ENCODE data around the gene UPK1A. TPM values are rescaled to one million over a fixed set of nuclear protein-coding genes. Genes with fewer than 3 reads are reported as not detected.

Gene UPK1A
- total and polyA plus RNA-seq, 9 of the 15 experiments (the other 6 are each of a cell fraction or from before 2014, with no cell fraction given), result 0.06 to 0.13 TPM; not detected in 7

DNA sequence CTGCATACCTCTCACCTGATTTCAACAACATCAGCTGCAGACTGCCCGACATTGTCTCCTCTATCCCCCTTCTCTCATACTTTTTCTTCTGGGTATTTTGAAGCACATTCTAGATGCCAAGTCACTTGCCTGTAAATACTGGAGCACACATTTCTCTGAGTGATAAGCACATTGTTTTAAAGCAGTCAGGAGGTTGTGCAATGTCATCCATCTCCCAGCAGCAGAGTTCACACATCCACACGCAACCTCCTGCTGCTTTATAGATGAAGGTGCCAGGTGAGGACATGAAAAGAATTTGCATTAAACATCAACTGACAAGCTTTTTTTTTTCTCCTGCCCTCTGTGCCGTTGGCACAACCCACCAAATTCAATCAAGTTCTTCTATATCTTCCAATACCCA is 5.5 kb downstream of the UPK1A start (continued):
- TF ChIP-seq, protein P1, sequence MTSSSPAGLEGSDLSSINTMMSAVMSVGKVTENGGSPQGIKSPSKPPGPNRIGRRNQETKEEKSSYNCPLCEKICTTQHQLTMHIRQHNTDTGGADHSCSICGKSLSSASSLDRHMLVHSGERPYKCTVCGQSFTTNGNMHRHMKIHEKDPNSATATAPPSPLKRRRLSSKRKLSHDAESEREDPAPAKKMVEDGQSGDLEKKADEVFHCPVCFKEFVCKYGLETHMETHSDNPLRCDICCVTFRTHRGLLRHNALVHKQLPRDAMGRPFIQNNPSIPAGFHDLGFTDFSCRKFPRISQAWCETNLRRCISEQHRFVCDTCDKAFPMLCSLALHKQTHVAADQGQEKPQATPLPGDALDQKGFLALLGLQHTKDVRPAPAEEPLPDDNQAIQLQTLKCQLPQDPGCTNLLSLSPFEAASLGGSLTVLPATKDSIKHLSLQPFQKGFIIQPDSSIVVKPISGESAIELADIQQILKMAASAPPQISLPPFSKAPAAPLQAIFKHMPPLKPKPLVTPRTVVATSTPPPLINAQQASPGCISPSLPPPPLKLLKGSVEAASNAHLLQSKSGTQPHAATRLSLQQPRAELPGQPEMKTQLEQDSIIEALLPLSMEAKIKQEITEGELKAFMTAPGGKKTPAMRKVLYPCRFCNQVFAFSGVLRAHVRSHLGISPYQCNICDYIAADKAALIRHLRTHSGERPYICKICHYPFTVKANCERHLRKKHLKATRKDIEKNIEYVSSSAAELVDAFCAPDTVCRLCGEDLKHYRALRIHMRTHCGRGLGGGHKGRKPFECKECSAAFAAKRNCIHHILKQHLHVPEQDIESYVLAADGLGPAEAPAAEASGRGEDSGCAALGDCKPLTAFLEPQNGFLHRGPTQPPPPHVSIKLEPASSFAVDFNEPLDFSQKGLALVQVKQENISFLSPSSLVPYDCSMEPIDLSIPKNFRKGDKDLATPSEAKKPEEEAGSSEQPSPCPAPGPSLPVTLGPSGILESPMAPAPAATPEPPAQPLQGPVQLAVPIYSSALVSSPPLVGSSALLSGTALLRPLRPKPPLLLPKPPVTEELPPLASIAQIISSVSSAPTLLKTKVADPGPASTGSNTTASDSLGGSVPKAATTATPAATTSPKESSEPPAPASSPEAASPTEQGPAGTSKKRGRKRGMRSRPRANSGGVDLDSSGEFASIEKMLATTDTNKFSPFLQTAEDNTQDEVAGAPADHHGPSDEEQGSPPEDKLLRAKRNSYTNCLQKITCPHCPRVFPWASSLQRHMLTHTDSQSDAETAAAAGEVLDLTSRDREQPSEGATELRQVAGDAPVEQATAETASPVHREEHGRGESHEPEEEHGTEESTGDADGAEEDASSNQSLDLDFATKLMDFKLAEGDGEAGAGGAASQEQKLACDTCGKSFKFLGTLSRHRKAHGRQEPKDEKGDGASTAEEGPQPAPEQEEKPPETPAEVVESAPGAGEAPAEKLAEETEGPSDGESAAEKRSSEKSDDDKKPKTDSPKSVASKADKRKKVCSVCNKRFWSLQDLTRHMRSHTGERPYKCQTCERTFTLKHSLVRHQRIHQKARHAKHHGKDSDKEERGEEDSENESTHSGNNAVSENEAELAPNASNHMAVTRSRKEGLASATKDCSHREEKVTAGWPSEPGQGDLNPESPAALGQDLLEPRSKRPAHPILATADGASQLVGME (CRISPR knock-in tag; IDR thresholded peaks at IDR 0.05), result no peak
- TF ChIP-seq, protein P2, sequence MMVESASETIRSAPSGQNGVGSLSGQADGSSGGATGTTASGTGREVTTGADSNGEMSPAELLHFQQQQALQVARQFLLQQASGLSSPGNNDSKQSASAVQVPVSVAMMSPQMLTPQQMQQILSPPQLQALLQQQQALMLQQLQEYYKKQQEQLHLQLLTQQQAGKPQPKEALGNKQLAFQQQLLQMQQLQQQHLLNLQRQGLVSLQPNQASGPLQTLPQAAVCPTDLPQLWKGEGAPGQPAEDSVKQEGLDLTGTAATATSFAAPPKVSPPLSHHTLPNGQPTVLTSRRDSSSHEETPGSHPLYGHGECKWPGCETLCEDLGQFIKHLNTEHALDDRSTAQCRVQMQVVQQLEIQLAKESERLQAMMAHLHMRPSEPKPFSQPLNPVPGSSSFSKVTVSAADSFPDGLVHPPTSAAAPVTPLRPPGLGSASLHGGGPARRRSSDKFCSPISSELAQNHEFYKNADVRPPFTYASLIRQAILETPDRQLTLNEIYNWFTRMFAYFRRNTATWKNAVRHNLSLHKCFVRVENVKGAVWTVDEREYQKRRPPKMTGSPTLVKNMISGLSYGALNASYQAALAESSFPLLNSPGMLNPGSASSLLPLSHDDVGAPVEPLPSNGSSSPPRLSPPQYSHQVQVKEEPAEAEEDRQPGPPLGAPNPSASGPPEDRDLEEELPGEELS (CRISPR knock-in tag; IDR thresholded peaks at IDR 0.05; ENCODE audit: borderline replicate concordance), result no peak
- TF ChIP-seq, protein P3, sequence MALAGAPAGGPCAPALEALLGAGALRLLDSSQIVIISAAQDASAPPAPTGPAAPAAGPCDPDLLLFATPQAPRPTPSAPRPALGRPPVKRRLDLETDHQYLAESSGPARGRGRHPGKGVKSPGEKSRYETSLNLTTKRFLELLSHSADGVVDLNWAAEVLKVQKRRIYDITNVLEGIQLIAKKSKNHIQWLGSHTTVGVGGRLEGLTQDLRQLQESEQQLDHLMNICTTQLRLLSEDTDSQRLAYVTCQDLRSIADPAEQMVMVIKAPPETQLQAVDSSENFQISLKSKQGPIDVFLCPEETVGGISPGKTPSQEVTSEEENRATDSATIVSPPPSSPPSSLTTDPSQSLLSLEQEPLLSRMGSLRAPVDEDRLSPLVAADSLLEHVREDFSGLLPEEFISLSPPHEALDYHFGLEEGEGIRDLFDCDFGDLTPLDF (CRISPR knock-in tag; IDR thresholded peaks at IDR 0.05), result no peak
- no peak for TF ChIP-seq PYGO2 (tag; IDR thresholded peaks at IDR 0.05)
- no peak for TF ChIP-seq SRSF7 (optimal IDR thresholded peaks at IDR 0.05; ENCODE audit: low read depth, low read length)
- TF ChIP-seq MXI1 (IDR thresholded peaks at IDR 0.05; ENCODE audit: low read depth, low read length), result no peak
- TF ChIP-seq SREBF1 (IDR thresholded peaks at IDR 0.05; ENCODE audit: borderline replicate concordance, low read depth, low read length), result no peak
- TF ChIP-seq, protein P4, sequence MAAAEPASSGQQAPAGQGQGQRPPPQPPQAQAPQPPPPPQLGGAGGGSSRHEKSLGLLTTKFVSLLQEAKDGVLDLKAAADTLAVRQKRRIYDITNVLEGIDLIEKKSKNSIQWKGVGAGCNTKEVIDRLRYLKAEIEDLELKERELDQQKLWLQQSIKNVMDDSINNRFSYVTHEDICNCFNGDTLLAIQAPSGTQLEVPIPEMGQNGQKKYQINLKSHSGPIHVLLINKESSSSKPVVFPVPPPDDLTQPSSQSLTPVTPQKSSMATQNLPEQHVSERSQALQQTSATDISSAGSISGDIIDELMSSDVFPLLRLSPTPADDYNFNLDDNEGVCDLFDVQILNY (CRISPR knock-in tag; IDR thresholded peaks at IDR 0.05), result no peak
- TF ChIP-seq TAF9B (IDR thresholded peaks at IDR 0.05; ENCODE audit: partially characterized antibody), result no peak
- no peak for TF ChIP-seq SMAD1 (IDR thresholded peaks at IDR 0.05; ENCODE audit: low read depth, low read length, partially characterized antibody)
- TF ChIP-seq, protein P5, sequence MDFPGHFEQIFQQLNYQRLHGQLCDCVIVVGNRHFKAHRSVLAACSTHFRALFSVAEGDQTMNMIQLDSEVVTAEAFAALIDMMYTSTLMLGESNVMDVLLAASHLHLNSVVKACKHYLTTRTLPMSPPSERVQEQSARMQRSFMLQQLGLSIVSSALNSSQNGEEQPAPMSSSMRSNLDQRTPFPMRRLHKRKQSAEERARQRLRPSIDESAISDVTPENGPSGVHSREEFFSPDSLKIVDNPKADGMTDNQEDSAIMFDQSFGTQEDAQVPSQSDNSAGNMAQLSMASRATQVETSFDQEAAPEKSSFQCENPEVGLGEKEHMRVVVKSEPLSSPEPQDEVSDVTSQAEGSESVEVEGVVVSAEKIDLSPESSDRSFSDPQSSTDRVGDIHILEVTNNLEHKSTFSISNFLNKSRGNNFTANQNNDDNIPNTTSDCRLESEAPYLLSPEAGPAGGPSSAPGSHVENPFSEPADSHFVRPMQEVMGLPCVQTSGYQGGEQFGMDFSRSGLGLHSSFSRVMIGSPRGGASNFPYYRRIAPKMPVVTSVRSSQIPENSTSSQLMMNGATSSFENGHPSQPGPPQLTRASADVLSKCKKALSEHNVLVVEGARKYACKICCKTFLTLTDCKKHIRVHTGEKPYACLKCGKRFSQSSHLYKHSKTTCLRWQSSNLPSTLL (IDR thresholded peaks at IDR 0.05), result no peak
- no peak for TF ChIP-seq PTBP1 (IDR thresholded peaks at IDR 0.05; ENCODE audit: low read depth, low read length)
- TF ChIP-seq PHB2 (IDR thresholded peaks at IDR 0.05; ENCODE audit: low read depth), result peak; percentile 72; the same call in 1 of the 2 replicates
- TF ChIP-seq FUS (optimal IDR thresholded peaks at IDR 0.05; ENCODE audit: low read depth, low read length), result no peak
- no peak for TF ChIP-seq IFI16 (CRISPR knock-in tag; IDR thresholded peaks at IDR 0.05)
- no peak for TF ChIP-seq MIER1 (IDR thresholded peaks at IDR 0.05; ENCODE audit: low read depth)
- no peak for TF ChIP-seq SETDB1 (IDR thresholded peaks at IDR 0.05; ENCODE audit: low read length)
- no peak for TF ChIP-seq ZNF41 (CRISPR knock-in tag; conservative IDR thresholded peaks at IDR 0.05)

Data from K562 (cell line).